DND-41 (cell line): Measurements from ENCODE around the gene KHDC4.
"Not testable (repeated sequence)": the region's sequence is repeated elsewhere in the genome, so short reads cannot be mapped to it uniquely, and the experiment has no call there.

ENCODE experiments used
- ATAC-seq: fragments of 200-7000 bp; cut with Tn5 transposase; 3 replicates; pipeline ENCODE4 v1.9.1; 2021; ENCODE audit warnings: low read depth; ENCODE audit not compliant: insufficient read depth
- DNase-seq: peaks from one replicate; pipeline ENCODE4 v3.0.0-alpha.2; 2020
- H2AFZ ChIP-seq: 2 replicates; pipeline ENCODE4 v1.6.0; 2012; ENCODE audit warnings: low read depth, low read length
- H3K27ac ChIP-seq: 2 replicates; pipeline ENCODE4 v1.5.1; 2012; ENCODE audit warnings: low read length, inconsistent platforms
- H3K27me3 ChIP-seq: fragments of 200-600 bp; sonication (generic); 2 replicates; pipeline ENCODE4 v1.6.0; 2012; ENCODE audit warnings: low read length, mild to moderate bottlenecking, inconsistent platforms; ENCODE audit not compliant: insufficient read depth, poor library complexity
- H3K36me3 ChIP-seq: 2 replicates; pipeline ENCODE4 v1.5.1; 2012; ENCODE audit warnings: low read length, inconsistent platforms; ENCODE audit not compliant: insufficient read depth
- H3K4me1 ChIP-seq: 2 replicates; pipeline ENCODE4 v1.5.1; 2012; ENCODE audit warnings: mild to moderate bottlenecking, low read length; ENCODE audit not compliant: insufficient read depth
- H3K4me2 ChIP-seq: 2 replicates; pipeline ENCODE4 v1.6.0; 2012; ENCODE audit warnings: mild to moderate bottlenecking, moderate library complexity, low read length, inconsistent platforms; ENCODE audit not compliant: insufficient read depth
- H3K4me3 ChIP-seq, 2 experiments: fragments of 200-600 bp in 1 of 2; shearing (Covaris generic) in 1 of 2; 2 replicates each; pipeline ENCODE4 v1.5.1; 2012 to 2016; ENCODE audit warnings: inconsistent platforms in 2 of 2, low read length in 2 of 2, mild to moderate bottlenecking in 2 of 2, low read depth in 1 of 2, moderate library complexity in 1 of 2
- H3K79me2 ChIP-seq: 2 replicates; pipeline ENCODE4 v1.6.0; 2012; ENCODE audit warnings: low read length, inconsistent platforms; ENCODE audit not compliant: insufficient read depth
- H3K9ac ChIP-seq: 2 replicates; pipeline ENCODE4 v1.6.0; 2012; ENCODE audit warnings: low read depth, mild to moderate bottlenecking, inconsistent platforms, low read length, moderate library complexity
- H3K9me3 ChIP-seq: 2 replicates; pipeline ENCODE4 v1.5.1; 2012; ENCODE audit warnings: low read length, moderate library complexity, mild to moderate bottlenecking, inconsistent platforms; ENCODE audit not compliant: insufficient read depth, severe bottlenecking
- H4K20me1 ChIP-seq: 2 replicates; pipeline ENCODE4 v1.6.0; 2012; ENCODE audit warnings: low read length; ENCODE audit not compliant: insufficient read depth
- EZH2 ChIP-seq: IDR thresholded peaks from 3 replicates; pipeline ENCODE4 v1.6.1; 2012; ENCODE audit warnings: borderline replicate concordance, low read depth, mild to moderate bottlenecking, moderate library complexity, low read length, inconsistent platforms; ENCODE audit not compliant: severe bottlenecking
- TF ChIP-seq, protein P1 (sequence below): IDR thresholded peaks from 2 replicates; pipeline ENCODE4 v1.5.1; 2012; ENCODE audit warnings: borderline replicate concordance, low read length, moderate library complexity, mild to moderate bottlenecking; ENCODE audit not compliant: poor library complexity, severe bottlenecking; ENCODE audit errors: extremely low read depth

The KHDC4 gene

GRCh38 chr1:155895617-155896016 lies 38.6 kb downstream of the KHDC4 start:
- ATAC-seq, H3K9ac ChIP-seq, H4K20me1 ChIP-seq, H3K4me1 ChIP-seq, H3K27ac ChIP-seq, H2AFZ ChIP-seq, H3K9me3 ChIP-seq, H3K4me3 ChIP-seq, H3K4me2 ChIP-seq, DNase-seq, H3K79me2 ChIP-seq, H3K27me3 ChIP-seq: not testable (repeated sequence)
- peaks cover 27% of the 10 kb centered on the region for H3K36me3 ChIP-seq

DNA sequence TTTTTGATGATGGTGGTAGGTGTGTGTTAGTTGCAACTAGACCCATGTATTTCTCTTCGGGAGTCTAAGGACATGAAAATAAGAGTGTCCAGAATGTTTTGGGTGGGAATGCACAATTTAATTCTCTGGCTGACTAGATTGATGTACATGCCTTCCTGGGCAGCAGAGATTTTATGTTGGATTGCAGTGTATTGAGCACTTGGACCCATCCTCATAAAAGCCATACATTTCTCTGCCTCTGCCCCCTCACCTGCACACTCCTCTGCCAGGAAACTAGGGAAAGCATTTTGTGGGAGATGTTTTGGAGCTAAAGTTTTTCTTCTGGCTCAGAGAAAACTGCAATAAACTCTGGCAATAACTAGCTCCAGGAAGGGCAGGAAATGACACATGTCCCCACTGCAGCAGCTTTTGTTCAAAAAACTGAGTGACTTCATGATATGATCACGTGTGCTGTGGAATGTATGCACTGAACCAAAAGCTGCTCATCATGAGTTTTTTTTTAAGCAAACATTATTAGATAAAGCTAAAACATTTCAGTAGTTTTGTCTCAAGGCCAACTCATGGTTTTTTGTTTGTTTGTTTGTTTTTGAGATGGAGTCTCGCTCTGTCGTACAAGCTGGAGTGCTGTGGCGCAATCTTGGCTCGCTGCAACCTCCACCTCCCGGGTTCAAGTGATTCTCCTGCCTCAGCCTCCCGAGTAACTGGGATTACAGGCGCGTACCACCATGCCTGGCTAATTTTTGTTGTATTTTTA lies 40.6 kb downstream of the KHDC4 start:
- Histone ChIP-seq H4K20me1 (no peaks in the 10 kb centered on the region), H3K79me2 (no peaks in the 10 kb centered on the region), H3K27me3 (no peaks in the 10 kb centered on the region), H3K9me3 (no peaks in the 10 kb centered on the region), H3K9ac (no peak overlapping the region), H3K27ac (no peak overlapping the region), H3K4me1 (0 out of 2 replicates have a peak, but pooled peaks cover 4% of the 10 kb centered on the region), H2AFZ (no peak overlapping the region), H3K4me2 (no peak overlapping the region), H3K4me3 (no peak overlapping the region), H3K36me3 (peaks cover 7% of the 10 kb centered on the region; the same call in 1 of the 2 replicates)
- DNase-seq: no peak
- TF ChIP-seq, protein P1, sequence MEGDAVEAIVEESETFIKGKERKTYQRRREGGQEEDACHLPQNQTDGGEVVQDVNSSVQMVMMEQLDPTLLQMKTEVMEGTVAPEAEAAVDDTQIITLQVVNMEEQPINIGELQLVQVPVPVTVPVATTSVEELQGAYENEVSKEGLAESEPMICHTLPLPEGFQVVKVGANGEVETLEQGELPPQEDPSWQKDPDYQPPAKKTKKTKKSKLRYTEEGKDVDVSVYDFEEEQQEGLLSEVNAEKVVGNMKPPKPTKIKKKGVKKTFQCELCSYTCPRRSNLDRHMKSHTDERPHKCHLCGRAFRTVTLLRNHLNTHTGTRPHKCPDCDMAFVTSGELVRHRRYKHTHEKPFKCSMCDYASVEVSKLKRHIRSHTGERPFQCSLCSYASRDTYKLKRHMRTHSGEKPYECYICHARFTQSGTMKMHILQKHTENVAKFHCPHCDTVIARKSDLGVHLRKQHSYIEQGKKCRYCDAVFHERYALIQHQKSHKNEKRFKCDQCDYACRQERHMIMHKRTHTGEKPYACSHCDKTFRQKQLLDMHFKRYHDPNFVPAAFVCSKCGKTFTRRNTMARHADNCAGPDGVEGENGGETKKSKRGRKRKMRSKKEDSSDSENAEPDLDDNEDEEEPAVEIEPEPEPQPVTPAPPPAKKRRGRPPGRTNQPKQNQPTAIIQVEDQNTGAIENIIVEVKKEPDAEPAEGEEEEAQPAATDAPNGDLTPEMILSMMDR: no peak
- TF ChIP-seq EZH2: no peak
- peak; percentile 61 for ATAC-seq

- H3K36me3 ChIP-seq: 0 out of 2 replicates have a peak, but pooled peaks cover 5% of the 10 kb centered on the region
- no peak overlapping the region for H3K4me2 ChIP-seq
- H3K27ac ChIP-seq: no peak overlapping the region
- H4K20me1 ChIP-seq: no peaks in the 10 kb centered on the region
- H3K9ac ChIP-seq: no peak overlapping the region
- no peaks in the 10 kb centered on the region for H3K79me2 ChIP-seq
- DNase-seq (no peak), ATAC-seq (no peak)
- 0 out of 2 replicates have a peak, but pooled peaks cover 4% of the 10 kb centered on the region for H3K4me1 ChIP-seq
- TF ChIP-seq, protein P1: no peak
- no peak for TF ChIP-seq EZH2
- no peaks in the 10 kb centered on the region for H3K9me3 ChIP-seq
- no peaks in the 10 kb centered on the region for H3K27me3 ChIP-seq
- no peak overlapping the region for H3K4me3 ChIP-seq
- H2AFZ ChIP-seq: no peak overlapping the region
Measured at GRCh38 chr1:155892796-155893195, 41.4 kb downstream of the KHDC4 start.

DNA sequence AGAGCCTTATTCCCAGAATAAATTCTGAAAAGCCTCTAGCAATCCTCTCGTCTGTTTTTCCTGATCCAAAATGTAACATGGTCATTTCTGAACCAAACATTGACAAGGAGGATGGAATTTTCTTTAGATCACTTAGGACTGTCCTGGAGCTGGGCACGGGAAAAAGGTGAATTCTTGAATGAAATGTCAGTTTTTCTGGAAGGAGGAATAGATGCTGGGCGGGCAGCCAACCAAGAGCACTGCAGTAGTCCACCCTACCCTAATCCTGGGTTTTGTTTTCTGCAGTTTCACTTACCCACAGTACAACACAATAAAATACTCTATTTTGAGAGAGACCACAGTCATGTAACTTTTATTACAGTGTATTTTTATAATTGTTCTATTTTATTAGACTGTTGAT lies 44.0 kb downstream of the KHDC4 start:
- no peak overlapping the region for H3K9ac ChIP-seq
- TF ChIP-seq, protein P1: no peak
- TF ChIP-seq EZH2: no peak
- no peaks in the 10 kb centered on the region for H3K36me3 ChIP-seq
- no peak for DNase-seq
- H3K9me3 ChIP-seq: no peaks in the 10 kb centered on the region
- H4K20me1 ChIP-seq: no peaks in the 10 kb centered on the region
- no peak overlapping the region for H3K4me2 ChIP-seq
- H2AFZ ChIP-seq: no peak overlapping the region
- no peaks in the 10 kb centered on the region for H3K27me3 ChIP-seq
- no peaks in the 10 kb centered on the region for H3K79me2 ChIP-seq
- 0 out of 2 replicates have a peak, but pooled peaks cover 4% of the 10 kb centered on the region for H3K4me1 ChIP-seq
- H3K27ac ChIP-seq: no peak overlapping the region
- ATAC-seq: no peak
- H3K4me3 ChIP-seq: no peak overlapping the region
